ENCODE measurements around the gene PHF20.
"Not testable (repeated sequence)": the region's sequence is repeated elsewhere in the genome, so short reads cannot be mapped to it uniquely, and the experiment has no call there.

PHF20 gene

GRCh38 chr20:35771367-35771688, 487 bp upstream of the PHF20 start:
- peak overlapping the region; percentile 76 for H3K4me3 ChIP-seq
- DNase-seq (ENCODE audit: low spot score), result no peak
- TF ChIP-seq, protein P1, sequence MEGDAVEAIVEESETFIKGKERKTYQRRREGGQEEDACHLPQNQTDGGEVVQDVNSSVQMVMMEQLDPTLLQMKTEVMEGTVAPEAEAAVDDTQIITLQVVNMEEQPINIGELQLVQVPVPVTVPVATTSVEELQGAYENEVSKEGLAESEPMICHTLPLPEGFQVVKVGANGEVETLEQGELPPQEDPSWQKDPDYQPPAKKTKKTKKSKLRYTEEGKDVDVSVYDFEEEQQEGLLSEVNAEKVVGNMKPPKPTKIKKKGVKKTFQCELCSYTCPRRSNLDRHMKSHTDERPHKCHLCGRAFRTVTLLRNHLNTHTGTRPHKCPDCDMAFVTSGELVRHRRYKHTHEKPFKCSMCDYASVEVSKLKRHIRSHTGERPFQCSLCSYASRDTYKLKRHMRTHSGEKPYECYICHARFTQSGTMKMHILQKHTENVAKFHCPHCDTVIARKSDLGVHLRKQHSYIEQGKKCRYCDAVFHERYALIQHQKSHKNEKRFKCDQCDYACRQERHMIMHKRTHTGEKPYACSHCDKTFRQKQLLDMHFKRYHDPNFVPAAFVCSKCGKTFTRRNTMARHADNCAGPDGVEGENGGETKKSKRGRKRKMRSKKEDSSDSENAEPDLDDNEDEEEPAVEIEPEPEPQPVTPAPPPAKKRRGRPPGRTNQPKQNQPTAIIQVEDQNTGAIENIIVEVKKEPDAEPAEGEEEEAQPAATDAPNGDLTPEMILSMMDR (IDR thresholded peaks at IDR 0.05), result no peak
- peak overlapping the region; percentile 95 to 98 for H3K27ac ChIP-seq

DNA sequence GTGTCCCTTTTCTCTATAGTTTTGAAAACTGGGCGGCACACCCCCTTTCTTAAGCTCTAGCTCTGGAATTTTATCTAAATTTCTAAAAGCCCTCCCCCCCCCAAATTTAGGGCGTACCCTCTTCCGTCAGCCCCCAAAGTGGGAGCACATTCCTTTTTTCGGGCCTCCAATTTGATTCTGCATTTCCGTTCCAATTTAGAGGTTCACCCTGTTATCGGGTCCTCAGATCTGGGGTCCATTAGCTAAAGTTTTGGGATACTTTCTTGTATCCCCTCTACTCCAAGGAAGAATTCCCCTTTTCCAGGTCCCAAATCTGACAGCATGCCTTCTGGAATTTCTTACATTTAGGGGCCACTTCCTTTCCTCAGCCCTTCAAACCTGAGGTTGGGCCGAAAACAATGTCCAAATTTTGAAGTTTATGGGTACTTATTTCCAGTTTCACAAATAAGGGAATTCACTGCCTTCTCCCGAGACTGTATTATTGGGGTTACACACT, 796 bp downstream of the PHF20 start:
- Histone ChIP-seq H3K4me3 (peak overlapping the region; percentile 76), H3K27ac (peak overlapping the region; percentile 95 to 98)
- DNase-seq (ENCODE audit: low spot score), result no peak
- TF ChIP-seq, protein P1 (IDR thresholded peaks at IDR 0.05), result no peak

DNA sequence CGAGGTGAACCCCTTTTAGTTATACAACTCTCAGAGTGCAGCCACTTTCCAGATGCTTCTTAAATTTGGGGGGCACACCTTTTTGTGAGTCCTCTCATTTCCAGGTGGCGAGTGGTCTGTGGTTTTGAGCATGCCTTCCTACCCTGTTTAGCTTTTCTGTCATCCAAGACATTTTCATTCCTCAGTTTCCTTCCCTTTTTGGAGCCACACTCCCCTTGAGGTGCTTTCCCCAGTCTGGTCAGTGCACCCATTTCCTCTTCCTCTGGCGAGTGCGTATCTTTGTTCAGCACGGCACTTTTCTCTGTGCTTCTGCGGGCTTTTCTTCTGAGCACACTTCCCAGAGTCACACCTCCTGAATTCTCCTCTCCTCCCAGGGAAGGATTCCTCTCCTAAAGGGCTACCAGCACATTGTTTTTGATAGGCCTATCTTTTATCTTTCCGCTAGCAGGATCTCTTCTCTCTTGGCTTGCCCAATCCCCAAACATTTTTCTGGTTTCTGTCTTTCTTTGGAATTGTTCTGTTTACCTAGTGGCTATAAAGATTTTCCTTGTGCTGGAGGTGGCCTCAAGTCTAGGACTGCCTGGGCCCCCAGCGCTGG, 1.4 kb downstream of the PHF20 start:
- Histone ChIP-seq H3K27ac (peak overlapping the region; percentile 95 to 98), H3K4me3 (peak overlapping the region; percentile 76)
- no peak for DNase-seq (ENCODE audit: low spot score)
- TF ChIP-seq, protein P1 (IDR thresholded peaks at IDR 0.05), result no peak

GRCh38 chr20:35774391-35774790, 2.6 kb downstream of the PHF20 start:
- H3K27ac ChIP-seq, result no peak overlapping the region
- no peak overlapping the region for H3K4me3 ChIP-seq
- TF ChIP-seq, protein P1 (IDR thresholded peaks at IDR 0.05), result no peak
- DNase-seq (ENCODE audit: low spot score), result no peak

GRCh38 chr20:35776513-35777101, 4.8 kb downstream of the PHF20 start:
- H3K4me3 ChIP-seq, result no peak overlapping the region
- TF ChIP-seq, protein P1 (IDR thresholded peaks at IDR 0.05), result no peak
- no peak for DNase-seq (ENCODE audit: low spot score)
- H3K27ac ChIP-seq, result no peak overlapping the region

GRCh38 chr20:35783811-35784210, 12.0 kb downstream of the PHF20 start:
- DNase-seq (ENCODE audit: low spot score); H3K4me3 ChIP-seq; H3K27ac ChIP-seq: not testable (repeated sequence)

DNA sequence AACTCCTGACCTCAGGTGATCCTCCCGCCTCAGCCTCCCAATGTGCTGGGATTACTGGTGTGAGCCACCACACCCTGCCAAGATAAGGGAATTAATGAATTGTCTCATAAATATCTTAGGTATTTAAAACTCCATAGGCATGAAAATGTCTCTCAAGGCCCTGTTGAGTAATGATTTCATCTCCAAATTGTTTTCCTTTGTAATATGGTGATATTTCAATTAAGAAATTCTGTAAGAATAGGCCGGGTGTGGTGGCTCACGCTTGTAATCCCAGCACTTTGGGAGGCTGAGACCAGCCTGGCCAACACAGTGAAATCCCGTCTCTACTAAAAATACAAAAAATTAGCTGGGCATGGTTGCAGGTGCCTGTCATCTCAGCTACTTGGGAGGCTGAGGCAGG, 13.7 kb downstream of the PHF20 start:
- not testable (repeated sequence) for H3K27ac ChIP-seq; H3K4me3 ChIP-seq; DNase-seq (ENCODE audit: low spot score)

GRCh38 chr20:35788796-35789195, 17.0 kb downstream of the PHF20 start:
- H3K4me3 ChIP-seq, result no peak overlapping the region
- TF ChIP-seq, protein P1 (IDR thresholded peaks at IDR 0.05), result no peak

More at GRCh38 chr20:35788796-35789195, 17.0 kb downstream of the PHF20 start:
- DNase-seq (ENCODE audit: low spot score), result no peak
- H3K27ac ChIP-seq, result no peak overlapping the region
